ENCODE results near the gene JUN. TPM values are rescaled to one million over a fixed set of nuclear protein-coding genes. Genes with fewer than 3 reads are reported as not detected.

JUN gene
- total RNA-seq, 1 donor from 2014 or later, result 89.6 TPM

DNA sequence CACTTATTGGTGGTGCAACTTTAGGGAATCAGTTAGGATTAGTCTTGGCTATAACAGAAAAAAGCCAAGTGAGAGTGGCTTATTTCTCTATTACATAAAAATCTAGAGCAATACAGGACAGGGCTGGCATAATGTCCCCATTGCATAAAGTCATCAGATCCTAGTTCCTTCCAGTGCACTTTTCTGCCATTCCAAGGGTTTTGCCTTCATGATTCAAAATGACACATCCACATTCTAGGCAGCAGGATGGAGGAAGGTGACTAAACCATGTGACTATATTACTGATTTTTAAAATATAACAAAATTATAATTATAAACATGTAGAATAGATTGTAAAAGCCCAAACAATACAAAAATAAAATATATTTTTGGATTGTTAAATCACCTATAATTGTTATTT lies 18.8 kb downstream of the JUN start:
- H3K4me3 ChIP-seq (ENCODE audit: low read depth, low read length), result no peak overlapping the region
- DNase-seq (ENCODE audit: low read depth), result no peak
- TF ChIP-seq, protein P1, sequence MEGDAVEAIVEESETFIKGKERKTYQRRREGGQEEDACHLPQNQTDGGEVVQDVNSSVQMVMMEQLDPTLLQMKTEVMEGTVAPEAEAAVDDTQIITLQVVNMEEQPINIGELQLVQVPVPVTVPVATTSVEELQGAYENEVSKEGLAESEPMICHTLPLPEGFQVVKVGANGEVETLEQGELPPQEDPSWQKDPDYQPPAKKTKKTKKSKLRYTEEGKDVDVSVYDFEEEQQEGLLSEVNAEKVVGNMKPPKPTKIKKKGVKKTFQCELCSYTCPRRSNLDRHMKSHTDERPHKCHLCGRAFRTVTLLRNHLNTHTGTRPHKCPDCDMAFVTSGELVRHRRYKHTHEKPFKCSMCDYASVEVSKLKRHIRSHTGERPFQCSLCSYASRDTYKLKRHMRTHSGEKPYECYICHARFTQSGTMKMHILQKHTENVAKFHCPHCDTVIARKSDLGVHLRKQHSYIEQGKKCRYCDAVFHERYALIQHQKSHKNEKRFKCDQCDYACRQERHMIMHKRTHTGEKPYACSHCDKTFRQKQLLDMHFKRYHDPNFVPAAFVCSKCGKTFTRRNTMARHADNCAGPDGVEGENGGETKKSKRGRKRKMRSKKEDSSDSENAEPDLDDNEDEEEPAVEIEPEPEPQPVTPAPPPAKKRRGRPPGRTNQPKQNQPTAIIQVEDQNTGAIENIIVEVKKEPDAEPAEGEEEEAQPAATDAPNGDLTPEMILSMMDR (conservative IDR thresholded peaks at IDR 0.05; ENCODE audit: low read depth, low read length), result no peak

DNA sequence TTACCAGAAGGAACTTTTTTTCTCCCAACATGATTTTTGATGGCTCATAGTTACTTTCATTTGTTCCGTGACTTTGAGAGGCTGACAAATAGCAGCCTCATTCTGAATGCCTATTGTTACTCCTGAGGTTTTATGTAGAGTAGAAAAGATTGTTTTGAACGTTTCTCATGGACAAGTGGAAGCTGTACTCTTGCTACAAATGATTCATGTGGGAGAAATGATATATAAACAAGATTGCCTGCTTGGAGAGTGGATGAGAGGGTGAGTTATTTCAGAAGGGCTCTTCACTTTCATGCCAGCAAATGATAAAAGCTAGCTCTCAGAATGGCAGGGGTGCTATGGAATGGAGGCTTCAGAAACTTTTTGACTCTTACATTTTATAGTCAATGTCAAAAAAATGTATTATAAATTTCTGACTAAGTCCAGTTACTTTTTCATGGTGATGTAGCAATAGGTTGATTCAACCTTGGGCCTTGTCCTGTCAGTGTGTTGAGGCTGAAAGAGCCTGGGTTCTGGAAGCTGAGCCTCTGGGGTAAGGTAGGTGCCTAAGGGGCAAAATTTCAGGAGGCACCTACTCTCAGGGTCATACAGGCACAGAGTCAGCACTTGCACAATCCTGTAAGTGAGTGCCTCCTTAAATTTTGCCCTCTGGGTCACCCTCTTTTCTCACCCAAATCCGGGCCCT lies 19.4 kb downstream of the JUN start:
- TF ChIP-seq, protein P1 (conservative IDR thresholded peaks at IDR 0.05; ENCODE audit: low read depth, low read length), result no peak
- H3K4me3 ChIP-seq (ENCODE audit: low read depth, low read length), result no peak overlapping the region

DNA sequence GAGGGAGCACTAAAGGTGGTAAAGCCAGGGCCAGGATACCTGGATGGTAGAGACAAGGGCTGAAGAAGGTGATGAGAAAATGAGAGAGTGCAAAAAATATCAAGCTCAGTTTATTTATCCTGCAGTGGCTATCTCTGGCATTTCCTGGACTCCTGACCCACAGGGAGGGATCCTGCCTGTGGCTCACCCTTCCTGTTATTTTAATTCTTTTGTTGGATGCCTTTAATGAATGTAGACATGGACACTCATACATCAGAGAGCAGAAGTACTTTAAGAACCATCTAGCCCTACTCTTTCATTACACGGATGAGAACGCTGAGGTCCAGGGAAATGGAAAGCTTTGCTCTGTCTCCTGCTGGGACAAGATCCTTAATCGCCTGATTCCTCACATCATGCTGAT lies 20.6 kb downstream of the JUN start:
- H3K4me3 ChIP-seq (ENCODE audit: low read depth, low read length), result no peak overlapping the region
- no peak for DNase-seq (ENCODE audit: low read depth)

More for the DNA sequence above, 19.4 kb downstream of the JUN start:
- no peak for DNase-seq (ENCODE audit: low read depth)

DNA sequence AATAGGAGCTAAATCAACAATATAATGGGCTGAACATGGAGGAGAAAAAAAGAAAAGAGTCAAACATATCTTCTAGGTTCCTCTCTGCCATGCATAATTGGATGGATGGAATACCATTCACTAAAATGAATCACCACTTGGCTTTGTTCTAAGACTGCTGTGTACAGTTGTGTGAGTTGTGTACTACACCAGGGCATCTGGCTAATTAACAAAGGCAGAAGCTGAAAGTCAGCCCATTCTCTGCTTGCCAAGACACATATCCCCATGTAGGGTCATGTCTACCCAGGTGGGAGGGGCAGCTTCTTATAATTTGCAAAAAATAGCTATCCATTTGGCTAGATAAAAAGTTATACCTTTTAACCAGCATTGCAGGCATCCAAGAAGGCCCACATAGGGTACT lies 21.0 kb downstream of the JUN start:
- TF ChIP-seq, protein P1 (conservative IDR thresholded peaks at IDR 0.05; ENCODE audit: low read depth, low read length), result no peak
- DNase-seq (ENCODE audit: low read depth), result no peak
- H3K4me3 ChIP-seq (ENCODE audit: low read depth, low read length), result no peak overlapping the region

More for the DNA sequence above, 20.6 kb downstream of the JUN start:
- TF ChIP-seq, protein P1 (conservative IDR thresholded peaks at IDR 0.05; ENCODE audit: low read depth, low read length), result no peak

DNA sequence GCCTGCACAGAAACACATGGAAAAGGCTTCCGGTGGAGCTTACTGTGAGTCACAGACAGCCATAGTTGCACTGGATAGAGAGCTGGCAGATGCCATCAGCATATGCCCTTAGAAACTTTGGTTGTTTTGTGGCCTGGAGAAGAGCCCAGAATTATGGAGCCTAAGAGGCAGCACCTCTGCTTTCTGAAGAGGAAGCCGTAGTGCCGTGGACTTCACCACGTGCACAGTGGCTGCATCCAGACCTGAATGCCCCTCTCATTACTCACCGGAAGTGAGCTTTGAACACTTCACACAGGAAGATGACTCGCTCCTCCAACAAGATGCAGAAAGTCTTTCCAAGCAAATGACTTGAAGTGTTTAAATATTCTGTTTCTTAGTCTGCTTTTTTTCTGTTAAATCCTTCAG lies 28.4 kb downstream of the JUN start:
- DNase-seq (ENCODE audit: low read depth), result peak; percentile 92
- TF ChIP-seq, protein P1 (conservative IDR thresholded peaks at IDR 0.05; ENCODE audit: low read depth, low read length), result no peak
- no peak overlapping the region for H3K4me3 ChIP-seq (ENCODE audit: low read depth, low read length)

DNA sequence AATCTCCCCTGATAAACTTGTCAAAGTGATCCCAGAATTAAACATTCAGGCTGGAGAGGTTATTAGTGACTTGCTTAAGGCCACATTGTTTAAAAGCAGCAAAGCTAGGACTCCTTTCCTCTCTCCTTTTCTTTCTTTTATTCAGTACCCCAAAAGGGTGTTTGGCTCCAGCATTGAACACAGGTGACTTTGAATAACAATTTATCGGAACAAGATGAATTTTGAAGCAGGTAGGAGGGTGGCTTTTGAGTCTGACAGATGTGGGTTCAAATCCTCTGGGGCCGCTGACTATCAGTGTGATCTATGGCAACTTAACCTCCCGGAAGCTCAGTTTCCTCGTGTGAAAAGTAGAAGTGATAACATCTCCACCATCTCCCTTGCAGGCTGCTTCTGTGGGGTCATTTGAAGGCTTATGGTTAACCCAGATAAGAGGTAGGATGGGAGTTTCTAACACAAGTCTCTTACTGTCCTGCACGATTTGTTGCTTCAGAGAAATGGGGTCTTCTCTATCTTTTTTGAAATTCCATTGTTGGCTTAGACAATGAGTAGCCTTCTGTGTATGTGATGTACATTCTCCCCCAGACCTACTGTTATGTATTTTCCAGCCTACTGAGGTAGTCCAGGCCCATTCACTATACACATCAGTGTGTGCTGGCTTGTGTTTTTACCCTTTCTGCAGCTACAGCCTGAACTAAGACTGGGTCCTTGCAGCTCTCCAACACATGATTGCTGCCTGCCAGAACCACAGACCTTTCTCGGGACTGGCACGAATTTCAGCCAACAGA lies 29.0 kb downstream of the JUN start:
- no peak for DNase-seq (ENCODE audit: low read depth)
- TF ChIP-seq, protein P1 (conservative IDR thresholded peaks at IDR 0.05; ENCODE audit: low read depth, low read length), result no peak
- H3K4me3 ChIP-seq (ENCODE audit: low read depth, low read length), result no peak overlapping the region

All from epithelial cell of proximal tubule (primary cell).